Left kidney (tissue), 2 donors: ENCODE measurements around the gene SDCCAG8. TPM values are rescaled to one million over a fixed set of nuclear protein-coding genes. Genes with fewer than 3 reads are reported as not detected.

ENCODE experiments used
- DNase-seq: peaks from one replicate; pipeline ENCODE4 v3.0.0-alpha.2; 2013
- polyA plus RNA-seq: library from polyadenylated mRNA; unstranded; fragments of 120-200 nt; gene quantifications from one replicate; pipeline ENCODE4 v1.2.1, GENCODE V29; 2013; ENCODE audit not compliant: insufficient read length

The SDCCAG8 gene
- polyA plus RNA-seq, 1 donor = 47.8 TPM

GRCh38 chr1:243547891-243548290 lies 292.1 kb downstream of the SDCCAG8 start:
- no peak for DNase-seq

- DNase-seq = no peak
Measured at GRCh38 chr1:243548516-243548915, 292.7 kb downstream of the SDCCAG8 start.

DNA sequence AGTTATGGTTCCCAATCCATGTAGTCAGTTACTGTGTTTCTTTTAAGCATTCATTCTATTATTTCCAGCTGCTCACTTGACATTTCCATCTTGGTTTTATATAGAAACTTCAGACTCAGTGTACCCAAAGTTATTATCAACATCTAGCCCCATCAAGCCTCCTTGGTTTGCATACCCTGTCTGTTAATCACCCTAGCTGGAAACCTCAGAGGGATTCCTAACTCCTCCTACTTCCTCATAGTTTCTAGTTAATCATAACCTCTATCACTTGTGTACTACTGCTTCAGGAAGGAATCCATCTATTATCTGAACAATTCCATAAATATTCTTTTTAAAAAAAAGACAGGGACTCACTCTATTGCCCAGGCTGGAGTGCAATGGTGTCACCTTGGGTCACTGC lies 293.3 kb downstream of the SDCCAG8 start:
- no peak for DNase-seq

Other genes starting within 250 kb of the SDCCAG8 start
- 68.0 TPM for gene CEP170, start 760 bp upstream of the SDCCAG8 start, polyA plus RNA-seq